HEK293 (cell line): ENCODE results near the gene KPNA3.

Experiments used
- CTCF ChIA-PET: fragments of 350-600 bp; formaldehyde crosslinking; extraction: SDS; loops from one replicate; lab custom pipeline; 2021; ENCODE audit warnings: antibody characterized with exemption; lab: Yijun Ruan, JAX
- POLR2A ChIA-PET: fragments of 300-600 bp; formaldehyde crosslinking; extraction: SDS; loops from one replicate; lab custom pipeline; 2020; ENCODE audit warnings: antibody characterized with exemption, inconsistent platforms; lab: Yijun Ruan, JAX
- H3K27ac ChIP-seq: fragments of 200-500 bp; sonication (Bioruptor generic); 2 replicates; pipeline ENCODE4 v1.5.1; 2014; ENCODE audit warnings: low read depth, low read length, control low read depth, inconsistent platforms; ENCODE audit errors: extremely low read depth
- H3K36me3 ChIP-seq, 2 experiments: fragments of 200-500 bp in 1 of 2; sonication (Bioruptor generic) in 1 of 2; 1 replicate in 1 of 2; 2 replicates in 1 of 2; pipeline ENCODE4 v1.5.1; 2014 to 2017; ENCODE audit warnings: inconsistent platforms in 2 of 2, low read length in 2 of 2; ENCODE audit not compliant: control insufficient read depth in 2 of 2, insufficient read depth in 1 of 2
- H3K4me1 ChIP-seq: fragments of 200-500 bp; sonication (Bioruptor generic); 2 replicates; pipeline ENCODE4 v1.5.1; 2014; ENCODE audit warnings: mild to moderate bottlenecking, low read length, inconsistent platforms; ENCODE audit not compliant: control insufficient read depth, insufficient read depth
- H3K4me3 ChIP-seq: 2 replicates; pipeline ENCODE4 v1.5.1; 2011; ENCODE audit warnings: low read depth, mild to moderate bottlenecking, control low read depth, low read length, moderate library complexity
- H3K9me3 ChIP-seq: fragments of 200-500 bp; sonication (Bioruptor generic); 2 replicates; pipeline ENCODE4 v1.5.1; 2014; ENCODE audit warnings: low read depth, low read length, inconsistent platforms; ENCODE audit not compliant: control insufficient read depth, insufficient read depth
- CTCF ChIP-seq: fragments of 450-650 bp; formaldehyde crosslinking; IDR thresholded peaks from 2 replicates; pipeline ENCODE4 v1.5.1; 2016; ENCODE audit warnings: missing biosample characterization, missing genetic modification characterization
- GFI1B ChIP-seq: fragments of 450-650 bp; formaldehyde crosslinking; IDR thresholded peaks from 2 replicates; pipeline ENCODE4 v1.5.1; 2016; ENCODE audit warnings: missing biosample characterization, missing genetic modification characterization
- KLF10 ChIP-seq: fragments of 450-650 bp; IDR thresholded peaks from 2 replicates; pipeline ENCODE4 v1.5.1; 2018; ENCODE audit warnings: missing biosample characterization, mild to moderate bottlenecking, missing genetic modification characterization
- PRDM6 ChIP-seq: fragments of 450-650 bp; formaldehyde crosslinking; IDR thresholded peaks from 2 replicates; pipeline ENCODE4 v1.5.1; 2017; ENCODE audit warnings: missing biosample characterization, missing genetic modification characterization
- SETDB1 ChIP-seq: IDR thresholded peaks from one replicate; pipeline ENCODE4 v1.6.1; 2017; ENCODE audit warnings: mild to moderate bottlenecking, low read length, moderate library complexity, mixed read lengths; ENCODE audit not compliant: insufficient read length
- ZBTB20 ChIP-seq: fragments of 450-650 bp; formaldehyde crosslinking; IDR thresholded peaks from 2 replicates; pipeline ENCODE4 v1.5.1; 2016; ENCODE audit warnings: missing biosample characterization, missing genetic modification characterization
- ZFHX2 ChIP-seq: fragments of 450-650 bp; formaldehyde crosslinking; conservative IDR thresholded peaks from 2 replicates; pipeline ENCODE4 v1.5.1; 2016; ENCODE audit warnings: missing biosample characterization, missing genetic modification characterization
- ZNF148 ChIP-seq: fragments of 450-650 bp; formaldehyde crosslinking; IDR thresholded peaks from 2 replicates; pipeline ENCODE4 v1.5.0; 2017; ENCODE audit warnings: missing biosample characterization, missing genetic modification characterization, borderline replicate concordance
- ZNF223 ChIP-seq: fragments of 450-650 bp; formaldehyde crosslinking; IDR thresholded peaks from 2 replicates; pipeline ENCODE4 v1.5.1; 2016; ENCODE audit warnings: missing biosample characterization, missing genetic modification characterization
- ZNF266 ChIP-seq: fragments of 450-650 bp; formaldehyde crosslinking; IDR thresholded peaks from 2 replicates; pipeline ENCODE4 v1.5.1; 2016; ENCODE audit warnings: missing biosample characterization, missing genetic modification characterization, low read depth
- ZNF324 ChIP-seq: fragments of 450-650 bp; formaldehyde crosslinking; IDR thresholded peaks from 2 replicates; pipeline ENCODE4 v1.5.1; 2016; ENCODE audit warnings: missing biosample characterization, missing genetic modification characterization
- ZNF335 ChIP-seq: fragments of 450-650 bp; formaldehyde crosslinking; conservative IDR thresholded peaks from 2 replicates; pipeline ENCODE4 v1.5.1; 2016; ENCODE audit warnings: missing biosample characterization, missing genetic modification characterization
- ZNF350 ChIP-seq: fragments of 450-650 bp; formaldehyde crosslinking; IDR thresholded peaks from 2 replicates; pipeline ENCODE4 v1.5.0; 2017; ENCODE audit warnings: missing biosample characterization, mild to moderate bottlenecking, missing genetic modification characterization
- ZNF391 ChIP-seq: fragments of 450-650 bp; formaldehyde crosslinking; IDR thresholded peaks from 2 replicates; pipeline ENCODE4 v1.5.1; 2016; ENCODE audit warnings: low read depth, missing biosample characterization, missing genetic modification characterization, borderline replicate concordance
- ZNF514 ChIP-seq: fragments of 450-650 bp; formaldehyde crosslinking; IDR thresholded peaks from 2 replicates; pipeline ENCODE4 v1.5.1; 2016; ENCODE audit warnings: missing biosample characterization, missing genetic modification characterization
- ZNF518A ChIP-seq: fragments of 450-650 bp; formaldehyde crosslinking; conservative IDR thresholded peaks from 2 replicates; pipeline ENCODE4 v1.5.1; 2016; ENCODE audit warnings: low read depth, missing biosample characterization, missing genetic modification characterization
- ZNF596 ChIP-seq: fragments of 450-650 bp; IDR thresholded peaks from 2 replicates; pipeline ENCODE4 v1.5.0; 2018; ENCODE audit warnings: missing biosample characterization, mild to moderate bottlenecking, missing genetic modification characterization, moderate library complexity
- ZNF629 ChIP-seq: fragments of 450-650 bp; formaldehyde crosslinking; IDR thresholded peaks from 2 replicates; pipeline ENCODE4 v1.5.1; 2017; ENCODE audit warnings: missing biosample characterization, missing genetic modification characterization
- ZNF645 ChIP-seq: fragments of 450-650 bp; formaldehyde crosslinking; IDR thresholded peaks from 2 replicates; pipeline ENCODE4; 2016; ENCODE audit warnings: missing biosample characterization, missing genetic modification characterization
- ZNF654 ChIP-seq: fragments of 450-650 bp; formaldehyde crosslinking; IDR thresholded peaks from 2 replicates; pipeline ENCODE4 v1.5.1; 2016; ENCODE audit warnings: low read depth, missing biosample characterization, missing genetic modification characterization
- ZNF658 ChIP-seq: fragments of 450-650 bp; formaldehyde crosslinking; IDR thresholded peaks from 2 replicates; pipeline ENCODE4; 2016; ENCODE audit warnings: missing biosample characterization, missing genetic modification characterization
- ZNF768 ChIP-seq: fragments of 450-650 bp; formaldehyde crosslinking; IDR thresholded peaks from 2 replicates; pipeline ENCODE4 v1.5.1; 2018; ENCODE audit warnings: missing biosample characterization, mild to moderate bottlenecking, missing genetic modification characterization
- ZSCAN23 ChIP-seq: fragments of 450-650 bp; formaldehyde crosslinking; IDR thresholded peaks from 2 replicates; pipeline ENCODE4 v1.5.1; 2016; ENCODE audit warnings: missing biosample characterization, missing genetic modification characterization

The KPNA3 gene

GRCh38 chr13:49690133-49690994 lies 102.1 kb downstream of the KPNA3 start:
- no peaks in the 10 kb centered on the region for H3K4me1 ChIP-seq
- ChIA-PET POLR2A (interaction anchor here (0.7 to 2.8 kb wide), 4 partner anchors 7 to 246 kb away, joined by 3 to 18 read pairs (median 5); partner anchors contain the start of genes KPNA3 and SPRYD7), CTCF (interaction anchor here (0.6 to 0.8 kb wide), 2 partner anchors 47 to 87 kb away, joined by 3 to 8 read pairs; no protein-coding TSS in a partner anchor)
- H3K9me3 ChIP-seq, result no peaks in the 10 kb centered on the region
- peak overlapping the region; percentile 83; the same call in 1 of the 2 replicates for H3K27ac ChIP-seq
- H3K36me3 ChIP-seq, result peaks cover 0 to 14% of the 10 kb centered on the region in 2 experiments; a peak in 2 of 3 replicates
- peak overlapping the region; percentile 59 for H3K4me3 ChIP-seq
- TF ChIP-seq ZNF518A (tag by site-specific recombination) (no peak), ZNF645 (tag by site-specific recombination) (no peak), ZNF629 (no peak), GFI1B (no peak), ZFHX2 (tag by site-specific recombination) (no peak), ZNF658 (tag by site-specific recombination) (no peak), ZNF223 (tag by site-specific recombination) (no peak), ZNF335 (tag by site-specific recombination) (peak; percentile 90), SETDB1 (no peak), KLF10 (peak; percentile 55), ZNF596 (tag by site-specific recombination) (no peak), ZBTB20 (no peak; the same call in 1 of the 2 replicates), PRDM6 (0 out of 2 replicates have a peak, but pooled peaks have one; percentile 19), ZNF324 (tag by site-specific recombination) (0 out of 2 replicates have a peak, but pooled peaks have one; percentile 52), ZNF148 (tag by site-specific recombination) (no peak), ZNF391 (tag by site-specific recombination) (no peak), ZSCAN23 (tag by site-specific recombination) (no peak), CTCF (tag by site-specific recombination) (no peak), ZNF350 (tag by site-specific recombination) (no peak), ZNF768 (no peak), ZNF514 (tag by site-specific recombination) (no peak), ZNF654 (tag by site-specific recombination) (no peak), ZNF266 (tag by site-specific recombination) (no peak)
